ENCODE measurements around the gene FAM83F.

GRCh38 chr22:39947220-39948216, 47.2 kb upstream of the FAM83F start:
- no peak for TF ChIP-seq EZH2phosphoT487 (IDR thresholded peaks at IDR 0.05; ENCODE audit: borderline replicate concordance, low read depth, low read length)
- TF ChIP-seq, protein P1, sequence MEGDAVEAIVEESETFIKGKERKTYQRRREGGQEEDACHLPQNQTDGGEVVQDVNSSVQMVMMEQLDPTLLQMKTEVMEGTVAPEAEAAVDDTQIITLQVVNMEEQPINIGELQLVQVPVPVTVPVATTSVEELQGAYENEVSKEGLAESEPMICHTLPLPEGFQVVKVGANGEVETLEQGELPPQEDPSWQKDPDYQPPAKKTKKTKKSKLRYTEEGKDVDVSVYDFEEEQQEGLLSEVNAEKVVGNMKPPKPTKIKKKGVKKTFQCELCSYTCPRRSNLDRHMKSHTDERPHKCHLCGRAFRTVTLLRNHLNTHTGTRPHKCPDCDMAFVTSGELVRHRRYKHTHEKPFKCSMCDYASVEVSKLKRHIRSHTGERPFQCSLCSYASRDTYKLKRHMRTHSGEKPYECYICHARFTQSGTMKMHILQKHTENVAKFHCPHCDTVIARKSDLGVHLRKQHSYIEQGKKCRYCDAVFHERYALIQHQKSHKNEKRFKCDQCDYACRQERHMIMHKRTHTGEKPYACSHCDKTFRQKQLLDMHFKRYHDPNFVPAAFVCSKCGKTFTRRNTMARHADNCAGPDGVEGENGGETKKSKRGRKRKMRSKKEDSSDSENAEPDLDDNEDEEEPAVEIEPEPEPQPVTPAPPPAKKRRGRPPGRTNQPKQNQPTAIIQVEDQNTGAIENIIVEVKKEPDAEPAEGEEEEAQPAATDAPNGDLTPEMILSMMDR (conservative IDR thresholded peaks at IDR 0.05; ENCODE audit: low read length) = no peak

Measured in OCI-LY7 (cell line).